Neural progenitor cell (in vitro differentiated cells): ENCODE data around the gene PTGDS. TPM values are rescaled to one million over a fixed set of nuclear protein-coding genes. Genes with fewer than 3 reads are reported as not detected.

ENCODE experiments used
- DNase-seq: peaks from one replicate; pipeline ENCODE4 v3.0.0-alpha.2; 2016; ENCODE audit warnings: low spot score
- H2AFZ ChIP-seq: fragments of 200-600 bp; sonication (generic); replicated peaks from 2 replicates; pipeline ENCODE4 v1.6.1; 2016; ENCODE audit warnings: antibody characterized with exemption
- H3F3A ChIP-seq: fragments of 200-600 bp; sonication (generic); 2 replicates; pipeline ENCODE4 v1.6.1; 2016; ENCODE audit warnings: antibody characterized with exemption, low read depth
- H3K27ac ChIP-seq: fragments of 200-600 bp; sonication (generic); 2 replicates; pipeline ENCODE4 v1.5.1; 2016; ENCODE audit warnings: mild to moderate bottlenecking
- H3K27me3 ChIP-seq: fragments of 200-600 bp; sonication (generic); 2 replicates; pipeline ENCODE4 v1.6.1; 2016; ENCODE audit warnings: mild to moderate bottlenecking, moderate library complexity
- H3K36me3 ChIP-seq: fragments of 200-600 bp; sonication (generic); 2 replicates; pipeline ENCODE4 v1.5.1; 2016
- H3K4me1 ChIP-seq: fragments of 200-600 bp; sonication (generic); 2 replicates; pipeline ENCODE4 v1.6.1; 2016; ENCODE audit warnings: mixed run types
- H3K4me2 ChIP-seq: fragments of 200-600 bp; sonication (generic); 2 replicates; pipeline ENCODE4 v1.6.1; 2016
- H3K4me3 ChIP-seq: fragments of 200-600 bp; sonication (generic); 2 replicates; pipeline ENCODE4 v1.5.1; 2016
- H3K79me2 ChIP-seq: fragments of 200-600 bp; sonication (generic); 2 replicates; pipeline ENCODE4 v1.6.1; 2016; ENCODE audit warnings: low read depth
- H3K9ac ChIP-seq: fragments of 200-600 bp; sonication (generic); 2 replicates; pipeline ENCODE4 v1.6.1; 2016
- H3K9me3 ChIP-seq: fragments of 200-600 bp; sonication (generic); 2 replicates; pipeline ENCODE4 v1.5.1; 2016; ENCODE audit warnings: low read depth
- H4K20me1 ChIP-seq: fragments of 200-600 bp; sonication (generic); 2 replicates; pipeline ENCODE4 v1.6.1; 2016; ENCODE audit warnings: low read depth
- H3K27ac Mint-ChIP-seq: 3 replicates; pipeline ENCODE4 v1.8.0; 2021; ENCODE audit warnings: mixed read lengths
- H3K27me3 Mint-ChIP-seq: 2 replicates; pipeline ENCODE4 v1.8.0; 2022; ENCODE audit warnings: low read depth, mild to moderate bottlenecking, inconsistent platforms, moderate library complexity, mixed read lengths; ENCODE audit not compliant: insufficient read depth
- H3K36me3 Mint-ChIP-seq: 3 replicates; pipeline ENCODE4 v1.8.0; 2021; ENCODE audit warnings: mixed read lengths
- H3K4me1 Mint-ChIP-seq: 3 replicates; pipeline ENCODE4 v1.8.0; 2021; ENCODE audit warnings: mixed read lengths
- H3K4me3 Mint-ChIP-seq: 3 replicates; pipeline ENCODE4 v1.8.0; 2021; ENCODE audit warnings: mild to moderate bottlenecking, moderate library complexity, mixed read lengths
- H3K9me3 Mint-ChIP-seq: 3 replicates; pipeline ENCODE4 v1.8.0; 2020; ENCODE audit warnings: mixed read lengths
- CTCF ChIP-seq: fragments of 200-600 bp; sonication (generic); IDR thresholded peaks from 2 replicates; pipeline ENCODE4 v1.5.1; 2017; ENCODE audit warnings: antibody characterized with exemption, mild to moderate bottlenecking
- EZH2 ChIP-seq: fragments of 200-600 bp; sonication (generic); IDR thresholded peaks from 2 replicates; pipeline ENCODE4 v1.6.1; 2017; ENCODE audit warnings: antibody characterized with exemption, mild to moderate bottlenecking, moderate library complexity
- EZH2phosphoT487 ChIP-seq: fragments of 200-600 bp; sonication (generic); IDR thresholded peaks from 2 replicates; pipeline ENCODE4 v1.6.1; 2017; ENCODE audit warnings: antibody characterized with exemption
- total RNA-seq: library from RNA; depleted of rRNA; stranded (reverse); fragments of >200 nt; gene quantifications from 2 replicates; pipeline ENCODE4 v1.2.3, GENCODE V29; 2015; ENCODE audit warnings: low replicate concordance

Gene PTGDS
- total RNA-seq, 1 donor from 2014 or later, result not detected

- no peaks in the 10 kb centered on the region for H3F3A ChIP-seq
- TF ChIP-seq EZH2 (no peak), CTCF (no peak), EZH2phosphoT487 (no peak)
- H3K4me2 ChIP-seq, result no peak overlapping the region
- H3K36me3 ChIP-seq, result no peaks in the 10 kb centered on the region
- H4K20me1 ChIP-seq, result no peaks in the 10 kb centered on the region
- no peak overlapping the region for H3K4me3 Mint-ChIP-seq
- H2AFZ ChIP-seq, result no peak overlapping the region
- H3K4me3 ChIP-seq, result no peak overlapping the region
- H3K9me3 ChIP-seq, result no peaks in the 10 kb centered on the region
- H3K27ac ChIP-seq, result no peak overlapping the region
- H3K36me3 Mint-ChIP-seq, result no peaks in the 10 kb centered on the region
- no peak overlapping the region for H3K9ac ChIP-seq
- no peaks in the 10 kb centered on the region for H3K79me2 ChIP-seq
- no peak for DNase-seq
- H3K27ac Mint-ChIP-seq, result no peak overlapping the region
- H3K27me3 ChIP-seq, result peaks cover 7% of the 10 kb centered on the region
- peaks cover 2% of the 10 kb centered on the region for H3K4me1 ChIP-seq
- no peaks in the 10 kb centered on the region for H3K9me3 Mint-ChIP-seq
- peaks cover 2% of the 10 kb centered on the region for H3K4me1 Mint-ChIP-seq
- H3K27me3 Mint-ChIP-seq, result peaks cover 5% of the 10 kb centered on the region
Measured at GRCh38 chr9:136972335-136972734, 5.0 kb upstream of the PTGDS start.

GRCh38 chr9:136972743-136973142, 4.6 kb upstream of the PTGDS start:
- H3K36me3 Mint-ChIP-seq, result no peaks in the 10 kb centered on the region
- Histone ChIP-seq H3K36me3 (no peaks in the 10 kb centered on the region), H3K27me3 (peaks cover 11% of the 10 kb centered on the region), H3K4me3 (no peak overlapping the region), H4K20me1 (no peaks in the 10 kb centered on the region), H3K27ac (no peak overlapping the region), H3K9ac (no peak overlapping the region), H3K4me1 (peaks cover 6% of the 10 kb centered on the region), H3K79me2 (no peaks in the 10 kb centered on the region), H3F3A (no peaks in the 10 kb centered on the region), H2AFZ (no peak overlapping the region), H3K9me3 (no peaks in the 10 kb centered on the region), H3K4me2 (no peak overlapping the region)
- no peak overlapping the region for H3K27ac Mint-ChIP-seq
- DNase-seq, result no peak
- no peak for TF ChIP-seq EZH2
- H3K4me1 Mint-ChIP-seq, result peaks cover 2% of the 10 kb centered on the region
- no peaks in the 10 kb centered on the region for H3K9me3 Mint-ChIP-seq
- peaks cover 5% of the 10 kb centered on the region for H3K27me3 Mint-ChIP-seq
- H3K4me3 Mint-ChIP-seq, result no peak overlapping the region

GRCh38 chr9:136973618-136974617, 3.4 kb upstream of the PTGDS start:
- no peak overlapping the region for H3K27ac Mint-ChIP-seq
- peaks cover 17% of the 10 kb centered on the region for H3K27me3 ChIP-seq
- no peak for DNase-seq
- H3K27ac ChIP-seq, result no peak overlapping the region
- H3K79me2 ChIP-seq, result no peaks in the 10 kb centered on the region
- no peak overlapping the region for H3K4me3 Mint-ChIP-seq
- peaks cover 5% of the 10 kb centered on the region for H3K27me3 Mint-ChIP-seq
- no peaks in the 10 kb centered on the region for H4K20me1 ChIP-seq
- peaks cover 2% of the 10 kb centered on the region for H3K4me1 Mint-ChIP-seq
- TF ChIP-seq EZH2, result no peak
- TF ChIP-seq EZH2phosphoT487, result no peak
- TF ChIP-seq CTCF, result no peak
- no peaks in the 10 kb centered on the region for H3K9me3 ChIP-seq
- H3K9ac ChIP-seq, result no peak overlapping the region
- no peaks in the 10 kb centered on the region for H3K36me3 Mint-ChIP-seq
- H3K4me1 ChIP-seq, result peaks cover 7% of the 10 kb centered on the region
- no peak overlapping the region for H2AFZ ChIP-seq
- H3K4me2 ChIP-seq, result no peak overlapping the region
- H3K36me3 ChIP-seq, result no peaks in the 10 kb centered on the region
- H3F3A ChIP-seq, result peaks cover 2% of the 10 kb centered on the region
- H3K4me3 ChIP-seq, result no peak overlapping the region
- H3K9me3 Mint-ChIP-seq, result no peaks in the 10 kb centered on the region
